ENCODE measurements around the gene AHI1. TPM values are rescaled to one million over a fixed set of nuclear protein-coding genes. Genes with fewer than 3 reads are reported as not detected.

The AHI1 gene
- total RNA-seq, 1 experiment from 2014 or later = 14.1 TPM

DNA sequence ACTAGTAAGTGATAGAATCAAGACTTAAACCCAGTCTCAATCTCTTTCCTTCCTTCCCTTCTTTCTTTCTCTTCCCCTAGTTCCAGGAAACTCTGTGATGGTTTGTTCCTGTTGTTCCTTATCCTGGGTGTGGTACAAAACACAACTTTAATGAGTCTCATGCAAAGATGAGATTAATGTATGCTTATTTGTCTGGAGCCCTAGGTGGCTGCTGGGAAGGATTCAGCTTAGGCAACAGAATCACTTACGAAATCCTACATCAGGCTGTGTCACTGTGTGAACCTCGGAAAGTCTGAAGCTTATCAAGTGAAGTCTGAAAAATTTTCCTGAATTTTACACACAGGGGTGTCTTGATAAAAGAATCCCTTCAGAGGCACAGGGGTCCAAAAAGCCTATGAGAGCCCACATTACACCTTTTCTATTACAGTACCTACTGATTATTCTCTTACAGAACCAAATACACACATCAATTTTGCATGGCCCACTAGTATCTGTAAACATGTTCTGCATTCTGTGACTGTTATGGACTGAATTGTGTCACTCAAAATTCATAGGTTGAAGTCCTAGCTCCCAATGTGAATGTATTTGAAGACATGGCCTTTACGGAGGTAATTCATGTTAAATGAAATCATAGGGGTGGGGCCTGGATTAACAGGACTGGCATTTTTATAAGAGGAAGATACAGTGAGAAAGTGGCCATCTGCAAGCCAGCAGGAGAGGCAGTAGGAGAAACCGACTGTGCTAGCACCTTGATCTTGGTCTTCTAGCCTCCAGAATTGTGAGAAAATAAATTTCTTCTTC is 171.7 kb downstream of the AHI1 start:
- no peaks in the 10 kb centered on the region for H3K36me3 ChIP-seq (ENCODE audit: insufficient read depth, low read length)
- no peaks in the 10 kb centered on the region for H3K79me2 ChIP-seq (ENCODE audit: low read length)
- no peak overlapping the region for H2AFZ ChIP-seq (ENCODE audit: low read length)
- H3K9ac ChIP-seq (ENCODE audit: low read length) = no peak overlapping the region
- H3K4me1 ChIP-seq (ENCODE audit: low read length) = peaks cover 17% of the 10 kb centered on the region
- H3K27me3 ChIP-seq (ENCODE audit: low read length) = no peaks in the 10 kb centered on the region
- H4K20me1 ChIP-seq (ENCODE audit: insufficient read depth, low read depth, low read length) = no peaks in the 10 kb centered on the region
- H3K4me3 ChIP-seq (ENCODE audit: low read length) = no peak overlapping the region
- no peak overlapping the region for H3K4me2 ChIP-seq (ENCODE audit: low read depth, low read length, poor library complexity, severe bottlenecking)
- DNase-seq = no peak
- H3K9me3 ChIP-seq (ENCODE audit: low read length) = no peaks in the 10 kb centered on the region
- H3K27ac ChIP-seq (ENCODE audit: low read length) = no peak overlapping the region
- H3K9me2 ChIP-seq (replicated peaks; ENCODE audit: insufficient read depth, low read length) = no peaks in the 10 kb centered on the region

DNA sequence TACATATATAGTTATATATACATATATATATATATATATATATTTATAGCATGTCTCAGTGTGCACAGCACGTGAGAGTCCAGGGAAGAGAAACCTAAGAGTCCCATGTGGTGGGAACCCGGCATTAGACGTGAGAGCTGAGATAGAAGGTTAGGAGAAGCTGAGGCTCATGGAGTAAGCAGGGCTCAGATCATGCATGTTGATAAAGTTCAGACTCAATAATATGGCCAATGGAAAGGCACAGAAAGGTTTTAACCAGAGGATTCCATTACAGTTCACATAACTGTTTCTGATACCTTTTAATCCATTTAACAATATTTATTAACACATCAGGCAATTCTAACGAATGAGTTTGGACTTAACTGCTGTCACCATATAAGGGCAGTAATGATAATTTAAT is 173.0 kb downstream of the AHI1 start:
- no peak overlapping the region for H2AFZ ChIP-seq (ENCODE audit: low read length)
- H3K4me2 ChIP-seq (ENCODE audit: low read depth, low read length, poor library complexity, severe bottlenecking) = no peak overlapping the region
- no peak overlapping the region for H3K4me3 ChIP-seq (ENCODE audit: low read length)
- DNase-seq = no peak
- H3K9ac ChIP-seq (ENCODE audit: low read length) = no peak overlapping the region
- H3K36me3 ChIP-seq (ENCODE audit: insufficient read depth, low read length) = no peaks in the 10 kb centered on the region
- no peaks in the 10 kb centered on the region for H4K20me1 ChIP-seq (ENCODE audit: insufficient read depth, low read depth, low read length)
- peaks cover 20% of the 10 kb centered on the region for H3K4me1 ChIP-seq (ENCODE audit: low read length)
- H3K79me2 ChIP-seq (ENCODE audit: low read length) = no peaks in the 10 kb centered on the region
- no peaks in the 10 kb centered on the region for H3K27me3 ChIP-seq (ENCODE audit: low read length)
- H3K27ac ChIP-seq (ENCODE audit: low read length) = no peak overlapping the region
- H3K9me2 ChIP-seq (replicated peaks; ENCODE audit: insufficient read depth, low read length) = no peaks in the 10 kb centered on the region
- no peaks in the 10 kb centered on the region for H3K9me3 ChIP-seq (ENCODE audit: low read length)

DNA sequence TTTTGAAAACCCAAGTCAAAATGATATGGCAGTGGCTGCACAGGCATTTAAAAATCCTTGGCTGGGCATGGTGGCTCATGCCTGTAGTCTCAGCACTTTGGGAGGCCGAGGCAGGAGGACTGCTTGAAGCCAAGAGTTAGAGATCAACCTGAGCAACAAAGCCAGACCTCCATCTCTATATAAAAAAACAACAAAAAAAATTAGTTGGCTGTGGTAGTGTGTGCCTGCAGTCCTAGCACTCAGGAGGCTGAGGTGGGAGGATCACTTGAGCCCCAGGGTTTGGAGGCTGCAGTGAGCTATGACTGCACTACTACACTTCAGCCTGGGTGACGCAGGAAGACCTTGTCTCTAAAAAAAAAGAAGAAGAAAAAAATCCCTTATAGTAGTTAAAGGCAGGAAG is 173.6 kb downstream of the AHI1 start:
- Histone ChIP-seq H3K27me3 (ENCODE audit: low read length) (no peaks in the 10 kb centered on the region), H3K79me2 (ENCODE audit: low read length) (no peaks in the 10 kb centered on the region), H3K9me3 (ENCODE audit: low read length) (no peaks in the 10 kb centered on the region), H3K27ac (ENCODE audit: low read length) (peak overlapping the region; percentile 38; the same call in 1 of the 2 replicates), H3K9me2 (replicated peaks; ENCODE audit: insufficient read depth, low read length) (no peaks in the 10 kb centered on the region), H2AFZ (ENCODE audit: low read length) (no peak overlapping the region), H3K4me2 (ENCODE audit: low read depth, low read length, poor library complexity, severe bottlenecking) (peak overlapping the region; percentile 34), H3K4me1 (ENCODE audit: low read length) (peaks cover 20% of the 10 kb centered on the region), H3K4me3 (ENCODE audit: low read length) (no peak overlapping the region), H3K36me3 (ENCODE audit: insufficient read depth, low read length) (no peaks in the 10 kb centered on the region), H3K9ac (ENCODE audit: low read length) (no peak overlapping the region), H4K20me1 (ENCODE audit: insufficient read depth, low read depth, low read length) (no peaks in the 10 kb centered on the region)
- DNase-seq = no peak

DNA sequence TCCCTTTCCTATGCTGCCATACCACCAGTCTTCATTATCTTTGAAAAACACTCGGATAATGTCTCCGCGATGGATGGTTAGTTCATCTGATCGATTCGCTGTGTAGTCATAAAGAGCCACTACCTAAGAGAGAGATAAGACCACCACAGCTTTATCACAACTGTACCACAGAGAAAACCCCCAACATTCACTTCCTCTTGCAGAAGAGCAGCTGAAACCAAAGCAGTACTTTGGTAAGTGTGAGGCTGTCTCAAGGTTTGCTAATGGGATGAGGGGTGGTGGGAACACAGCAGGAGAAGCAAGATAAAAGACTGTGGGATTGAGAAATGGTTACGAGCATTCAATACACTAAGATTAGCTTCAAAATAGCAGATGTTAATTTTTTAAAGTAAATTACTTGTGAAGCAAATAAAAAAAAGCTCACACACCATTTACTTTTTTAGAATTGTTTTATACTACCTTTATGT is 174.3 kb downstream of the AHI1 start:
- peak; percentile 57 for DNase-seq

DNA sequence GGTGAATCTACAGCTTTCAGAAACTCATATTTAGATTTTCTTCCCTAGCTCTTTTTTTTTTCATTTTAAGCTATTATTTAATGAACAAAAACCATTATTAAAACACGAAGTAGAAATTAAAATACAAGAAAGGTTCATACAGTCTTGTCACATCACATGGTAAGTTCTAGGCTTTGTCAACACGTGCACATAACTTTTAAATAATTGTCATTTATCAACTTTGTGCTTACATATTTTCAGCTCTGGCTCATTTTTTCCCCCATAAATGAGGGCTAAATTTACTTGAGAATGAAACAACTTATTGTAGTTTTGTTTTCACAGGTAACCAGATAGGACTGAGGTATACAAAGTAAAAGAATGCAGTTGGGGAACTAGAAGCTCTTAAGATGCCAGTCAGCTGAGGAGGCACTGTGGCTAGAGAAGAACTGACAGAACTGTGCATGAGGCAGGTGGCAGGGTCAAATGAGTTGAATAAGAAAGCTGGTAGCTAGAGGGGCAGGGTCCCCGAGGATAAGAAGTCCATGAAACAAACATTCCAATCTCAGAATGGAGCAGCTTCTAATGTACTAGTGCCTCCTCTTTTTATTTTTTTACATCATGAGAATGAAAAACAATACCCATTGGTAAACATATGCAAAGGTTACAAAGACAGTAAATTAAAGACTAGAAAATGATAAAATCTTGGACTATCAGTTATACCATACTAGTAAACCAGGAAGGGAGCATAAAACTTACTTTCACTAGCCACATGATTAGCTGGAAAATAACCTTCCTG is 174.9 kb downstream of the AHI1 start:
- peak overlapping the region; percentile 82 for H2AFZ ChIP-seq (ENCODE audit: low read length)
- no peak for DNase-seq
- peaks cover 20% of the 10 kb centered on the region for H3K4me1 ChIP-seq (ENCODE audit: low read length)
- no peaks in the 10 kb centered on the region for H3K9me2 ChIP-seq (replicated peaks; ENCODE audit: insufficient read depth, low read length)
- H3K79me2 ChIP-seq (ENCODE audit: low read length) = no peaks in the 10 kb centered on the region
- peak overlapping the region; percentile 17 for H3K9ac ChIP-seq (ENCODE audit: low read length)
- peak overlapping the region; percentile 9; the same call in 1 of the 2 replicates for H3K4me3 ChIP-seq (ENCODE audit: low read length)
- H3K27ac ChIP-seq (ENCODE audit: low read length) = peak overlapping the region; percentile 38; the same call in 1 of the 2 replicates
- no peaks in the 10 kb centered on the region for H3K27me3 ChIP-seq (ENCODE audit: low read length)
- H3K4me2 ChIP-seq (ENCODE audit: low read depth, low read length, poor library complexity, severe bottlenecking) = peak overlapping the region; percentile 34
- no peaks in the 10 kb centered on the region for H4K20me1 ChIP-seq (ENCODE audit: insufficient read depth, low read depth, low read length)
- H3K9me3 ChIP-seq (ENCODE audit: low read length) = no peaks in the 10 kb centered on the region
- H3K36me3 ChIP-seq (ENCODE audit: insufficient read depth, low read length) = no peaks in the 10 kb centered on the region

More for the DNA sequence above, 174.3 kb downstream of the AHI1 start:
- H3K4me2 ChIP-seq (ENCODE audit: low read depth, low read length, poor library complexity, severe bottlenecking) = peak overlapping the region; percentile 34
- no peaks in the 10 kb centered on the region for H3K27me3 ChIP-seq (ENCODE audit: low read length)
- no peaks in the 10 kb centered on the region for H3K36me3 ChIP-seq (ENCODE audit: insufficient read depth, low read length)
- peaks cover 20% of the 10 kb centered on the region for H3K4me1 ChIP-seq (ENCODE audit: low read length)
- H3K27ac ChIP-seq (ENCODE audit: low read length) = peak overlapping the region; percentile 38; the same call in 1 of the 2 replicates
- H3K9ac ChIP-seq (ENCODE audit: low read length) = peak overlapping the region; percentile 17
- H3K79me2 ChIP-seq (ENCODE audit: low read length) = no peaks in the 10 kb centered on the region
- H3K9me2 ChIP-seq (replicated peaks; ENCODE audit: insufficient read depth, low read length) = no peaks in the 10 kb centered on the region
- H3K4me3 ChIP-seq (ENCODE audit: low read length) = peak overlapping the region; percentile 9; the same call in 1 of the 2 replicates
- peak overlapping the region; percentile 82 for H2AFZ ChIP-seq (ENCODE audit: low read length)
- no peaks in the 10 kb centered on the region for H4K20me1 ChIP-seq (ENCODE audit: insufficient read depth, low read depth, low read length)
- no peaks in the 10 kb centered on the region for H3K9me3 ChIP-seq (ENCODE audit: low read length)

DNA sequence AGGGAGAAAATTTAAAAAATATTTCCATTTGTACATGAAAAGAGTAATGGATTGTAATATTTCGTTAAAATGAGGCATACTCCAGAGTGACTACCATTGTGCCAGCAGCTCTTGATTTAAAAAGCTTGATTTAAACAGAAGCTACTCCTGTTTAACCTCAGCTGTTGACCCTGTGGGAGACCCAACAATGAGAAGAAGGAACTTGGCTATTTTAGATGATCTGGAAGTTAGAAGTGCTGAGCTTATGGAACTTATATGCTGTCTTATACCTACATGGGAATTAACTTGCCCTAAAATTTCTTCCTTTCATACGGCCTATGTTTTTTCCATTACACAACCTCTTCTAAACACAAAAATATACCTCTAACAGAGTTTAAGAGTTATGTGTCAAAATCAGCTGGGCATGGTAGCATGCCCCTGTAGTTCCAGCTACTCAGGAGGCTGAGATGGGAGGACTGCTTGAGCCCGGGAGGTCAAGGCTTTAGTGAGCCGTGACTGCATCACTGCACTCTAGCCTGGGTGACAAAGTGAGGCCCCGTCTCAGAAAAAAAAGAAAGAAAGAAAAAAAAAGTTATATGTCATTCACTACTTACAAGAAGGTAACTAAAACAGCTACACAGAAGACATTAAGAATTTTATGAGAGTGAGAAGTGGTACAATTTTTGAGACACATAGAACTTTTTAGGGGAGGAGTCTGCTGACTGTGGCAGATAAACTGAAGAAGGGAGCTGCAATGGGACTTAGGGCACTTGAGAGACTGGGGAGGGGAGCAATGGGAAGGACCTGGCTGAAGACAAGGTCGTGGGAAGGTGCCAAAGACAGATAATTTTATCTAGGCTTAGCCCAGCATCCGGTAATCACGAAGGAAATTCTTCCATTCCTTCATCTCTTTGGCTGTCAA is 176.6 kb downstream of the AHI1 start:
- Histone ChIP-seq H3K27me3 (ENCODE audit: low read length) (no peaks in the 10 kb centered on the region), H3K4me2 (ENCODE audit: low read depth, low read length, poor library complexity, severe bottlenecking) (no peak overlapping the region), H3K27ac (ENCODE audit: low read length) (no peak overlapping the region), H3K4me1 (ENCODE audit: low read length) (peaks cover 20% of the 10 kb centered on the region), H3K9ac (ENCODE audit: low read length) (no peak overlapping the region), H4K20me1 (ENCODE audit: insufficient read depth, low read depth, low read length) (no peaks in the 10 kb centered on the region), H2AFZ (ENCODE audit: low read length) (no peak overlapping the region), H3K36me3 (ENCODE audit: insufficient read depth, low read length) (no peaks in the 10 kb centered on the region), H3K9me2 (replicated peaks; ENCODE audit: insufficient read depth, low read length) (no peaks in the 10 kb centered on the region), H3K79me2 (ENCODE audit: low read length) (no peaks in the 10 kb centered on the region), H3K9me3 (ENCODE audit: low read length) (no peaks in the 10 kb centered on the region), H3K4me3 (ENCODE audit: low read length) (no peak overlapping the region)
- no peak for DNase-seq

DNA sequence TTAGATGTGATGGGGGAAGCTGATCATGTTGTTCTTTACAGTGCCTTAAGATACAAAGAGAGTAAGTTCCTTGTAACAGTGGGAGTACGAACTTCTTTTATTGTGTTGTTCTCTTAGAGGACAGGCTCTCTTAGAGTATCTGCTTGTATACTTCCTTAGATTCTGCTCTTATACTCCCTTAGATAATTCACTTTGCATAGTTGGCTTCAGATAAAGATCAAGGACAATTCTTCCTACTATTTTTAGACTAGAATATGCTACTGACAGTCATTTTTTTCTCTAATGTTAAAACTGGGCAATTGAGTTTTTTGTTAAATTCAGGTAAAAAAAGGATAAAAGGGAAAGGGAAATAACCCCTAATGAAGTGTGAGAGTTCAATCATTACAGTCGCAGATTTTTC is 177.7 kb downstream of the AHI1 start:
- no peak overlapping the region for H3K4me2 ChIP-seq (ENCODE audit: low read depth, low read length, poor library complexity, severe bottlenecking)
- no peak overlapping the region for H2AFZ ChIP-seq (ENCODE audit: low read length)
- no peak overlapping the region for H3K4me3 ChIP-seq (ENCODE audit: low read length)
- H3K27ac ChIP-seq (ENCODE audit: low read length) = no peak overlapping the region
- no peaks in the 10 kb centered on the region for H3K79me2 ChIP-seq (ENCODE audit: low read length)
- H3K27me3 ChIP-seq (ENCODE audit: low read length) = no peaks in the 10 kb centered on the region
- H3K9me3 ChIP-seq (ENCODE audit: low read length) = no peaks in the 10 kb centered on the region
- H3K4me1 ChIP-seq (ENCODE audit: low read length) = peaks cover 20% of the 10 kb centered on the region
- no peak for DNase-seq
- H4K20me1 ChIP-seq (ENCODE audit: insufficient read depth, low read depth, low read length) = no peaks in the 10 kb centered on the region
- H3K36me3 ChIP-seq (ENCODE audit: insufficient read depth, low read length) = no peaks in the 10 kb centered on the region
- no peak overlapping the region for H3K9ac ChIP-seq (ENCODE audit: low read length)
- H3K9me2 ChIP-seq (replicated peaks; ENCODE audit: insufficient read depth, low read length) = no peaks in the 10 kb centered on the region

All from Karpas-422 (cell line).